GM19043 (cell line): ENCODE results near the gene DCUN1D1.

Experiments
- ATAC-seq: cut with Tn5 transposase; IDR thresholded peaks from one replicate; pipeline ENCODE4 v1.9.1; 2021; ENCODE audit warnings: low read depth; ENCODE audit not compliant: unreplicated experiment

The DCUN1D1 gene

DNA sequence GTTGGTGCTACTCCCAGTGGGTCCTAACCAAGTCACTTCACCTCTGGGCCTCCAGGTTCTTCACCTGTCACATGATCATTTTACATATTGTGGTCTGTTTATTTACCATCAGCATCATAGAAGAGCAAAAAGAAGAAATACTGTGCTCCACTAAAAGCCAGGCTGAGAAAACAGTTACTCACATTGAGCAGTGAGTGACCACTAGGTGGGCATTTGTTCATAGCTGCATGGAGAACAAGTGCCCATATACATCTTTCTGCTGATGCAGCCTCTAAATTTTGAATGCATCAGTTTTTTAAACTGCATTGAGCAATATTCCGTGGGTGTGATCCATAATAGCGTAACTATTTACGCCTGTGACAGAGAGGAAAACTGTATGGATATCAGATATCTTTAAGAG is 76.2 kb downstream of the DCUN1D1 start:
- no peak for ATAC-seq

DNA sequence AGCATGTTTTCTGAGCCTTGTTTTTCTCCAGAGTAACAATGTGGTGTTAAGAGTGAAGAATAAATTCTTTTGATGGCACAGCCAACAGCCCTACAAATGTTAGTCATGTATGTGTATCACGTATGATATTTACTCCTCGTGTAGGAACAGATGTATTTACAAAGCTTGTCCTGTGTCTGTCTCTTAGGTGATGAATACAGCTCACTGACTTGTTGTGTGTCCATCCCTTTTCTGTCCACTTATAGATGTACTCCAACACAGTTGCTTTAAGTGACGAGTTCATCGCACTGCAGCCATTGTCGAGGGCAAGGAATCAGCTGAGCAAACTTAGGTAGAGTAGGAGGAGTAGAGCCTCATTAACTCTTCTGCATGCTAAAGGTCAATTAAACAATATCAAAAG is 78.1 kb downstream of the DCUN1D1 start:
- ATAC-seq = no peak

DNA sequence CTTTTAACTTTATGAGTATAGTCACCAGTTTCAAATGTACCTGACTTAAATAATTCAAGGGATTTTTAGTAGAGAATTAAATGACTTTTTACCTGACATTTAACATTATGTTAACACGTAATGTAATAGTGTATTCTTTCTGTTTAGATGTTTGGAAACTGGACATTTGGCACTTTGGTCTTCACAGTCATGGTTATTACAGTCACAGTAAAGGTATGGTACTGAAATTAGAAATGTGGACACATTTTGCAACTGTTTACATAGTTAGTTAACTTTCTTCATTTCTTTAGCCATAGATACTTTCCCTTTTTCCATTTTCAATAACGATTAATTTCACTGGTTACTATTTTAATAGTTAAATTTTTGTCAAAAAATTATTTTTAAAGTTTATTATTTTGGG is 83.8 kb downstream of the DCUN1D1 start:
- no peak for ATAC-seq

DNA sequence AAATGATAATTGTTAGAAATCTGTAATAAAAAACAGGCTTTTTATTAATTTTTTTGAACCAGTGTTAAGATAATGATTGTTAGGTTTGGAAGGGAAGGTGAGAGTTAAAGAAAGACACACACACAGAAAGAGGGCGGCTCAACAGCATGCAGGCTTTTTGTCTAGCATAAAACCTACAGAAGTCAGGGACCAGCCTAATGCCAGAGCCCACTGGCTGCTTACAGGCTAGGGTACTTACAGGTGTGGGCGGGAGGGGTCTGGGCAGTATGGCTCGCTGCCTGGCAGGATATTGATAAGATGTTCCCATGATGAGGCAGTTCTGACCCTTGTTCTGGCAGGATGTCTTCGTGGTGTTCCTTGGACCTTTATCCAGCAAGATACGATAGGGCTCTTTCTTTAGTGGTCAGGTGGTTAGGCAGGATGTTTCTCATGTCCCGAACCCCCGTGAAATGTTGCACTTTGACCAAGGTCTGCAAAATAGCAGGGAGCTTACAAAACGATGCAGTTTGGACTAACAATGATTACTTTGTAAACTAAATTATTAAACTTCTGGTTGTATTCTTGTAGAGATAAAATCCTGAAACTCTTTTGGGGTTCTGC is 84.7 kb downstream of the DCUN1D1 start:
- ATAC-seq = no peak

DNA sequence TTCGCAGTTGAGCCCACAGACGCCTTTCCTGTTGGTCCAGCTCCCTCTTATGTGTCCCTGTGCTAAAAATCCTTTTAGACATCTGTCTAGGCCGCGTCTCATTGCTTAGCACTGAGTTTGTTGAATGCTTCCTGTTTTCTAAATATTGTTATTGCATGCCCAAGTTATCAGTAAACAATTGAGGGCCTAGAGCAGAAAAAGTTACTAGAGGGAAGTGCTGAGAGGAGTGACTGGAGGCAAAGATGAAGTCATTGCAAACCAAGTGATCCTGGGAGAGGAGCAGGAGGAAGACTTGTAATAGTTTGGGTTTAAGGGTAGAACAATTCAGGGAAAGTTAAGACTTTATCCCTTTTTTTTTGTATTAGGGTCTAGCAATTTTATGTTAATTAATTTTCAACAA is 88.1 kb downstream of the DCUN1D1 start:
- no peak for ATAC-seq

DNA sequence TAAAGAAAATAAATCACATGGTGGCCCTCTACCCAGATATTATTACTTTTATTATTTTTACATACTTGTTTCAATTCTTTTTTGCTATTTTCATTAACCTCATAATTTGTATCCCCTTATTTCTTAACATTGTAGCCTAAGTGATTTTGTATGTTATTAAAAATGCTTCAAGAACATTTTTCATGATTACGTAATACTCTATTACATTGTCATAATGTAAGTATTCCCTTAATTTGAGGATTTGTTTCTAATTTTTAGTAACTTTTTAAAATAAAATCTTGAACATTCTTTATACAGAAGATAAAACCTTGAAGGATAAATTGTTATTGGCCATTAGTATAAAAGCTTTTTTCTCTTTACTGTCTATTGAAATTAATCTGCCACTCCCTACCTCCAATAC is 89.0 kb downstream of the DCUN1D1 start:
- no peak for ATAC-seq

DNA sequence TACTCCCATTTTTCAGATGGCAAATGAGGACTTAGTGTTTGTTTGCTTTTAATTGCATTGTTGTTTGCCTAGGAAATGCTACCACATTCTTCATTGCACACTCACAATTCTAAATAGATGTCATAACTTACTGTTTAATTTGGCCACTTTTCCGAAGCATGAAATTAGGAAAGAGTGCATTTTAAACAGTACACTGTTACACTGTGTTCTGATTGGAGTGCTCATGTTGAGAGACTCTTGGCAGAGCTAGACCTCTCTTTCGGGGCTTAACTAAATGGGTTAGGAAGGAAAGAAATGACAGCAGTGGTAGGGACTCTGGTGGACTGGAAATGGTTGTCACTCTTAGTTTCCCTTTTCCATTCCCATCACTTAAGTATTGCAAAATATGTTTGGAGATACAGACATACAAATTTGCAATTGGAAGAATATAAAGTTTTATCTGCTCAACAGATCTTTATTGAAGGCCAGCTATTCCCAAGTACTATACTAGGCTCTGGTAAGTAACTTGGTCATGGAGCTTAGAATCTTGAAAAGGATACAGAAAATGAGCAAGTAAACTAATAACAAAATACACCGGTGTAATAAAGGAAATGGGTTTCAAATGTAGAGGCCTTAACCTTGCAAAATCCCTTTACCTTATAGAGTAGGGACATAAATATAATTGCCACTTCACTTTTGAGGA is 90.2 kb downstream of the DCUN1D1 start:
- ATAC-seq = no peak
